ENCODE results near the gene ZNF211.
A peak's percentile ranks its signal among the peaks of the same experiment; 100 is the strongest.

Gene ZNF211

GRCh38 chr19:57653689-57654088 is 20.7 kb downstream of the ZNF211 start:
- TF ChIP-seq CTCF (IDR thresholded peaks at IDR 0.05; ENCODE audit: insufficient read depth, low read depth, low read length, missing control alignments), result no peak
- no peak for DNase-seq (ENCODE audit: low read depth)
- no peak overlapping the region for H3K4me3 ChIP-seq (ENCODE audit: low read depth, low read length)

GRCh38 chr19:57655443-57655842 is 22.5 kb downstream of the ZNF211 start:
- no peak for TF ChIP-seq CTCF (IDR thresholded peaks at IDR 0.05; ENCODE audit: insufficient read depth, low read depth, low read length, missing control alignments)

GRCh38 chr19:57656346-57656745 is 23.4 kb downstream of the ZNF211 start:
- H3K4me3 ChIP-seq (ENCODE audit: low read depth, low read length), result no peak overlapping the region
- no peak for DNase-seq (ENCODE audit: low read depth)
- TF ChIP-seq CTCF (IDR thresholded peaks at IDR 0.05; ENCODE audit: insufficient read depth, low read depth, low read length, missing control alignments), result no peak

More at GRCh38 chr19:57655443-57655842, 22.5 kb downstream of the ZNF211 start:
- no peak overlapping the region for H3K4me3 ChIP-seq (ENCODE audit: low read depth, low read length)
- DNase-seq (ENCODE audit: low read depth), result no peak

- DNase-seq (ENCODE audit: low read depth), result no peak
- no peak for TF ChIP-seq CTCF (IDR thresholded peaks at IDR 0.05; ENCODE audit: insufficient read depth, low read depth, low read length, missing control alignments)
- peak overlapping the region; percentile 42 for H3K4me3 ChIP-seq (ENCODE audit: low read depth, low read length)
These were observed 31.5 kb downstream of the ZNF211 start for GRCh38 chr19:57664269-57665127.

GRCh38 chr19:57665261-57665806 is 32.4 kb downstream of the ZNF211 start:
- DNase-seq (ENCODE audit: low read depth), result no peak
- H3K4me3 ChIP-seq (ENCODE audit: low read depth, low read length), result no peak overlapping the region
- no peak for TF ChIP-seq CTCF (IDR thresholded peaks at IDR 0.05; ENCODE audit: insufficient read depth, low read depth, low read length, missing control alignments)

GRCh38 chr19:57667228-57667627 is 34.3 kb downstream of the ZNF211 start:
- H3K4me3 ChIP-seq (ENCODE audit: low read depth, low read length), result no peak overlapping the region
- DNase-seq (ENCODE audit: low read depth), result no peak
- TF ChIP-seq CTCF (IDR thresholded peaks at IDR 0.05; ENCODE audit: insufficient read depth, low read depth, low read length, missing control alignments), result no peak
